ENCODE measurements around the gene TRUB2. TPM values are rescaled to one million over a fixed set of nuclear protein-coding genes. Genes with fewer than 3 reads are reported as not detected.

The TRUB2 gene
- total RNA-seq, 2 experiments from 2014 or later, result 22.3 to 34.2 TPM

DNA sequence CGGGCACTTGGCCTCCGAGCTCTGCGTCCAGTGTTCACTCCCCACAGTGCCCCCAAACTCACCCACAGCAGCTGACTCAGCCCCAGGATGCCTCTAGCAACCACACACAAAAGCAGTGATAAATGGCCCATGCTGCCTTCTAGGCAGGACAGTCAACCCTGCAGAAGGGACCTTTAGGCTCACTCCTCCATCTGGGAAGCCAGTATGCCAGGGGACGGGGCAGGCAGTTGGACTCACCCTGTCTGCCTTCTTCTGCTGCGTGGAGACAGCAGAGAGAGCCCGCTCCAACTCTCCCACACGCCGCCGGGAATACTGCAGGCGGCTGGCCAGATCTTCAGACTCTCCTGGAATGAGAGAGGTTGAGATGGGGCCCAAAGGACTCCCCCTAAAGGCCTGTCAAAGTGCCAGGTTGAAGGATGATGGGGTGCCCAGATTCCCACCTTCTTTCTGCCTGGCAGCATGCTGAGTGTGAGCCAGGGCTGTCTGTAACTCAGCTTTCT lies 56.8 kb downstream of the TRUB2 start:
- CTCF ChIA-PET, result no interaction called here
- H3K4me3 Mint-ChIP-seq, result no peak overlapping the region
- ATAC-seq (no peak), DNase-seq (no peak)
- peaks cover 6% of the 10 kb centered on the region for H3K36me3 Mint-ChIP-seq
- H3K27me3 Mint-ChIP-seq, result no peaks in the 10 kb centered on the region
- no peaks in the 10 kb centered on the region for H3K9me3 Mint-ChIP-seq (ENCODE audit: low read depth)
- H3K4me1 Mint-ChIP-seq, result no peaks in the 10 kb centered on the region
- no peak overlapping the region for H3K27ac Mint-ChIP-seq

DNA sequence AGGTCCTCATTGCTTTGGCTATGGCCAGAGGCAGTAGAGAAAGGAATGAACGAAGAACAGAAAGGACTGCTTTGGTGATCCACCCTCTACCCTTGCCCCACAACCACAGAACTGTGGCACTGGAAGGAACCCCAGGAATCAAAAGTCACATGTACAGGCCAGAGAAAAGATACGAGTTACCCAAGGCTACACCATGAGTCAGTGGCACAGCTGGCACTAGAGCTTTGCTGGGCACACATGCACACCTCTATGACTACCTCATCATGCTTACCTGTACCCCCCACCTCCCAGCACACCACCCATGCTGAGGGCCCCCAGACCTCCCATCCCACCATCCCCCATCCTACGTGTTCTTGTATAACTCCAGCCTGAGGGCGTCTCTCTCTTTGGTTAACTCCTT lies 59.6 kb downstream of the TRUB2 start:
- Mint-ChIP-seq H3K9me3 (ENCODE audit: low read depth) (no peaks in the 10 kb centered on the region), H3K27me3 (no peaks in the 10 kb centered on the region), H3K4me3 (no peak overlapping the region), H3K36me3 (peaks cover 6% of the 10 kb centered on the region), H3K4me1 (no peaks in the 10 kb centered on the region), H3K27ac (no peak overlapping the region)
- CTCF ChIA-PET, result interaction anchor here (0.6 kb wide), 1 partner anchor 60 kb away, joined by 3 read pairs; no protein-coding TSS in a partner anchor
- ATAC-seq (no peak), DNase-seq (no peak)

DNA sequence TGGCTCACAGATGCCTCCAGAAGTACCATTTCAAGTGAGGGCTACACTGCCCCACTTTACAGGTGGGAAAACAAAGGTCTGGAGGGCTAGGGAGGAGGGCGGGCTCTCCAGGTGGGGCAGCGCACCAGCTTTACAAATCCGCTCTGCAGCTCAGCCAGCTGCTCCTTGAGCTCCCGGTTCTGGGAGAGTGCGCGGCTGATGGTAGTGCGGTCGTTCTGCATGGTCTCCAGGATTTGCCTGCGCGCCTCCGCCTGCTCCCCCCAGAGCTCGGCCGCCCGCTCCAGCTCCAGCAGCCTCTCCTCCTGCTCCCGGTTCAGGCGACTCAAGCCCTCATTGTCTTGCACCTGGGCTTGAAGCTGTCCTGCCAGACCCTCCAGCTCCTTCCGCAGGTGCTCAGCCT lies 61.9 kb downstream of the TRUB2 start:
- ATAC-seq, result no peak
- no peak overlapping the region for H3K27ac Mint-ChIP-seq
- H3K4me1 Mint-ChIP-seq, result no peaks in the 10 kb centered on the region
- no peak overlapping the region for H3K4me3 Mint-ChIP-seq
- CTCF ChIA-PET, result no interaction called here
- peaks cover 8% of the 10 kb centered on the region for H3K36me3 Mint-ChIP-seq
- H3K27me3 Mint-ChIP-seq, result no peaks in the 10 kb centered on the region
- no peak for DNase-seq
- H3K9me3 Mint-ChIP-seq (ENCODE audit: low read depth), result no peaks in the 10 kb centered on the region

DNA sequence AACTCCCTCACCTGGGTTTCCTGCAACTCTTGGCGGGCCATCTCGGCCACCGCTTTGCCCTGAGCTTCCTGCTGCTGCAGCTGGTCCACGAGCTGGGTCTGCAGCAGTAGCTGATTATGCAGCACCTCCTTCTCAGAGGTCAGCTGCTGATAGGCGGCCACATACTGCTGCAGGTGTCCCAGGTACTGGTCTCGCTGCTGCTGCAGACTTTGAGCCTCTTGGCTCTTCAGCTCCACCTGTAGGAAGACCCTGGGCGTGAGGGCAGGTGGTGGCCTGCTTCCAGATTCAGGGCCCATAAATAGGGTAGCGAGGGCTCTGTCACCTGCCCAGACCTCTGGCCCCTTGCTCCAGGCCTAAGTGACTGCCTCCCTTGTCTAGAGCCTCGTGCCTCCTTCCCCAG lies 63.1 kb downstream of the TRUB2 start:
- CTCF ChIA-PET, result interaction anchor here (0.9 to 1.5 kb wide), 2 partner anchors 9 to 13 kb away, joined by 3 to 4 read pairs; no protein-coding TSS in a partner anchor
- ATAC-seq, result no peak
- Mint-ChIP-seq H3K27ac (no peak overlapping the region), H3K4me1 (no peaks in the 10 kb centered on the region), H3K27me3 (no peaks in the 10 kb centered on the region), H3K9me3 (ENCODE audit: low read depth) (no peaks in the 10 kb centered on the region), H3K4me3 (no peak overlapping the region), H3K36me3 (peaks cover 5% of the 10 kb centered on the region)
- DNase-seq, result no peak

DNA sequence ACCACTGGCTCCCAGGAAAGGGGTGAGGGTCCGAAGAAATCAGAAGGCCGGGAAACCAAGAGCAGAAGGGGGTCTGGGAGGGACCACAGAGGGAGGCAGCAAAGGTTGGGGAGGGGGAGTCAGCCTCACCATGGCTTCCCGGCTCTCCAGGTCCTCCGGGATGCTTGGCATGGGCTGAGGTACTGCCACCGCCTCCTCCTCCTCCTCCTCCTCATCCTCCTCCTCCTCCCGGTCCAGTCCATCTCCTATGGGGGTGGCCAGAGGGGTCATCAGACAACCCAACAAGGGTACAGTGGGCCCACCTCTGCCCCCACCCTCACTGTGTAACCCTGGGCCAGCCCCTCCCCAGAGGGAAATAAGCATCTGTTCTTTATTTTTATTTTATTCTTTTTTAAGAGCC lies 63.9 kb downstream of the TRUB2 start:
- CTCF ChIA-PET, result interaction anchor here (0.9 kb wide), 1 partner anchor 14 kb away, joined by 4 read pairs; no protein-coding TSS in a partner anchor
- no peak overlapping the region for H3K27ac Mint-ChIP-seq
- ATAC-seq (no peak), DNase-seq (no peak)
- H3K36me3 Mint-ChIP-seq, result peaks cover 5% of the 10 kb centered on the region
- no peak overlapping the region for H3K4me3 Mint-ChIP-seq
- H3K4me1 Mint-ChIP-seq, result no peaks in the 10 kb centered on the region
- no peaks in the 10 kb centered on the region for H3K27me3 Mint-ChIP-seq
- no peaks in the 10 kb centered on the region for H3K9me3 Mint-ChIP-seq (ENCODE audit: low read depth)

DNA sequence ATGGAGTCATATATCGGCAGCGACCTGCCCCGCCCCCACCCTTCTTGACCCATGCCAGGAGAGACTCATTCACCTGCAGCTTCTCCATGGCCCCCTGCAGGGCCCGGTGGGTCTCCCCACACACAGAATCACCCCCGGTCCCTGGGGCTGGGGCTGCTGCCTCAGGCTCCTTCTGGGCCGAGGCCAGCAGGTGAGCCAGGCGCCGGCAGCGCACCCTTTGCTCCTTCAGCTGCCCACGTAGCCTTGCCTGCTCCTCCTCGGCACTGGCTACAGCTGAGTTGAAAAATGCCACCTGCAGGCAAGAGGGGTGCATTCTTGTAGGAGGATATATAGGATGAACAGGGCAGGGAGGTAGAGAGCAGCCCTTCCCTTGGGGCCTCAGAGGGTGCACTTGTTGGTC lies 64.3 kb downstream of the TRUB2 start:
- CTCF ChIA-PET, result no interaction called here
- Mint-ChIP-seq H3K4me3 (no peak overlapping the region), H3K4me1 (no peaks in the 10 kb centered on the region), H3K27ac (no peak overlapping the region), H3K9me3 (ENCODE audit: low read depth) (no peaks in the 10 kb centered on the region), H3K36me3 (peaks cover 5% of the 10 kb centered on the region), H3K27me3 (peaks cover 3% of the 10 kb centered on the region)
- DNase-seq (no peak), ATAC-seq (no peak)

DNA sequence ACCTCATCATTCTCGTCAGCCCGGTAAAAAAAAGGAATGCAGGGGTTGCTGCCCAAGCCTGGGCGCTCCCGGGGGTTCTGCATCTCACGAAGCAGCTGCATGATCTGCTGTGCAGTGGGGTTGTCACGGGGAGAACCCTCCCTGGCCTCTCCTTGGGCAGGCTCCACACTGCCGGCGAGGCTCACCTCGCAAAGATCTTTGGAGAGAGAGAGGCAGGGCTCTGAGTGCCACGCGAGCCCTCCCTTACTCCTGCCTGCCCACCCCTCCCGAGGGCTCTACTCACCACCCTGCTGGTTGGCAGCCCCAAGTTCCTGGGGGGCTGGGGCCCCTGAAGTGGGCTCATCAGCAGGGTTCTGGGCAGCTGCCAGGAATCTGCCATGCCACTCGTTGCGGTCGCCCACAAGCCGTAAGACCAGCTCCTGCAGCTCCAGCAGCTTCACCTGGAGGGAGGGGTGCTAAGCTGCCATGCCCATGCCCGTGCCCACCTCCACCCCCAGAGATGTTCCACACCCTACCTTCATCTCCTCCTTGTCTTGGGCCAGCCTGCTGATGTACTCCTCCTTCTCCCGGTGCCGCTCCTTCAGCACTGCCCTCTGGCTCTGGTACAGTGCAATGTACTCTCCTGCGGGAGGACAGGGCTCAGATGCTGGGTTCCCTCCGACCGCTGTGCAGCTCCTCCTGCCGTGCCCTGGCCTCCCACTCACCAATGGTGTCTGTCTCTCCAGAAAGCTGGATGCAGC lies 65.0 kb downstream of the TRUB2 start:
- CTCF ChIA-PET, result interaction anchor here (0.9 kb wide), 1 partner anchor 127 kb away, joined by 3 read pairs; no protein-coding TSS in a partner anchor
- peaks cover 5% of the 10 kb centered on the region for H3K36me3 Mint-ChIP-seq
- H3K4me1 Mint-ChIP-seq, result no peaks in the 10 kb centered on the region

More for the DNA sequence above, 65.0 kb downstream of the TRUB2 start:
- peaks cover 4% of the 10 kb centered on the region for H3K27me3 Mint-ChIP-seq
- ATAC-seq, result no peak
- H3K27ac Mint-ChIP-seq, result no peak overlapping the region
- no peaks in the 10 kb centered on the region for H3K9me3 Mint-ChIP-seq (ENCODE audit: low read depth)
- H3K4me3 Mint-ChIP-seq, result no peak overlapping the region
- no peak for DNase-seq

Other genes starting within 250 kb of the TRUB2 start
- gene PTGES2, start 194.7 kb downstream of the TRUB2 start, total RNA-seq, result 10 to 100 TPM; 51.0 to 56.4 TPM
- gene LCN2, start 173.0 kb downstream of the TRUB2 start, total RNA-seq, result not detected
- 10 to 100 TPM; 85.1 to 85.3 TPM for gene BBLN, start 162.2 kb downstream of the TRUB2 start, total RNA-seq
- gene CIZ1, start 130.9 kb downstream of the TRUB2 start, total RNA-seq, result 100 to 1,000 TPM; 140 to 153 TPM
- under 1 TPM; 0.40 to 0.79 TPM for gene DNM1, start 119.1 kb downstream of the TRUB2 start, total RNA-seq
- gene GOLGA2, start 46.4 kb downstream of the TRUB2 start, total RNA-seq, result 10 to 100 TPM; 47.6 to 57.2 TPM
- gene SWI5, start 46.2 kb downstream of the TRUB2 start, total RNA-seq, result 10 to 100 TPM; 11.8 to 12.1 TPM
- gene COQ4, start 392 bp upstream of the TRUB2 start, total RNA-seq, result 10 to 100 TPM; 29.8 to 41.1 TPM
- 10 to 100 TPM; 19.3 to 26.1 TPM for gene SLC27A4, start 18.1 kb upstream of the TRUB2 start, total RNA-seq
- gene URM1, start 48.9 kb upstream of the TRUB2 start, total RNA-seq, result 10 to 100 TPM; 61.4 to 81.0 TPM
- gene CERCAM, start 98.4 kb upstream of the TRUB2 start, total RNA-seq, result 10 to 100 TPM in 1 of 2 experiments, 1 to 10 TPM in 1; 5.2 to 12.2 TPM
- 10 to 100 TPM; 71.8 to 82.7 TPM for gene ODF2, start 133.6 kb upstream of the TRUB2 start, total RNA-seq
- gene GLE1, start 182.3 kb upstream of the TRUB2 start, total RNA-seq, result 10 to 100 TPM; 51.0 to 55.7 TPM
- gene SPTAN1, start 230.1 kb upstream of the TRUB2 start, total RNA-seq, result 100 to 1,000 TPM; 275 to 315 TPM

All from activated CD8-positive, alpha-beta memory T cell treated with anti-CD3 and anti-CD28 coated beads, Interleukin-2, amount 10 ng/mL, durations not matched to agents 7 days and 5 days (primary cell).